Activated CD8-positive, alpha-beta memory T cell treated with anti-CD3 and anti-CD28 coated beads for 48 hours (primary cell): ENCODE measurements around the gene CGB1.
"Not testable (repeated sequence)": the region's sequence is repeated elsewhere in the genome, so short reads cannot be mapped to it uniquely, and the experiment has no call there.

Experiments
- DNase-seq, 3 experiments: peaks; one replicate each; pipeline ENCODE4 v3.0.0-alpha.2; 2020; ENCODE audit warnings: low read depth in 2 of 3, low spot score in 2 of 3

Gene CGB1

DNA sequence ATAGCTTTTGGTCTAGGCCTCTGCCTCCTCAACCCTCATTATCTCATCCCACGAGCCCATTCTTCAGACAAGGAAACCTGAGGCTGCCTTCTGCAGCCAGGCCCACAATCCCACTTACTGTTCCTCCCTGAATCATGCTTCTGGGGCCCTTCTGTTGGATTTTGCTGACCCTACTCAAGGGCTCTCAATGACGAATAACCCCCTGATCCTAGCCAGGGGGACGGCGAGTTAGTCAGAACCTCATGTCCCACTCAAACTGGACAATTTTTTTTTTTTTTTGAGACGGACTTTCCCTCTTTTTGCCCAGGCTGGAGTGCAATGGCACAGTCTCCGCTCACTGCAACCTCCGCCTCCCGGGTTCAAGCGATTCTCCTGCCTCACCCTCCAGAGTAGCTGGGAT lies 14.6 kb downstream of the CGB1 start:
- no peak for DNase-seq

DNA sequence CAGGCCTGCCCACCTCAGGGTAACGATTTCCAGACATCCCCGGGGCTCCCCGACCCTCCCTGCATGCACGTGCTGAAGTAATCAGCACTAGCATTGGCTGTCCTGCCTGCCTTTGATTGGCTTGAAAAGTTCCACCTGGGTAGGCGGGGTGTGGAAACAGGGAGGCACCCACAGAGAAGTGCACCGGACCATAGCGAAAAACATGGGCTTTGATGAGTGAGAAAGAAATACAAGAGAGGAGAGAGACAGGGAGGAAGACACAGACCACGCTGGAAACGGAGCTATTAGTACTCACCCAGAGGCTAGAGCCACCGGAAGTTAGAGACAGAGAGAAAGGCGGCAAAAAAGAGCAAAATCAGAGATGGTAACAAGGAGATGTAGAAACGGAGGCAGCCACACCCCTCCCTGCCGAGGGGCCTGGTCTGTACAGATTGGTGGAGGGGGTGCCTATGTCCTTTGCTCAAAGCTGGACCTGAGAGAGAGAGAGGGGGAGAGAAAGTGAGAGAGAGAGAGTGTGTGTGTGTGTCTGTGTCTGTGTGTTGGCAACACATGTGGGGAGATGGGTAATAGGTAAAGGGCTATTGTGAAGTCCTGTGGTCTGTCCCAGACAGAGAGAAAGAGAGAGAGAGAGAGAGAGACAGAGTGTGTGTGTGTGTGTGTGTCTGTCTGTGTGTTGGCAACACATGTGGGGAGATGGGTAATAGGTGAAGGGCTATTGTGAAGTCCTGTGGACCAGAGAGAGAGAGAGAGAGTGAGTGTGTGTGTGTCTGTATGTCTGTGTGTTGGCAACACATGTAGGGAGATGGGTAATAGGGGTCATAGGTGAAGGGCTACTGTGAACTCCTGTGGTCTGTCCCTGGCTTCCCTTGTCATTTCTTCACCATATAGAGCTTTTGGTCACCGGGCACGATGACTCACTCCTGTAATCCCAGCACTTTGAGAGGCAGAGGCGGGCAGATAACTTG lies 15.5 kb downstream of the CGB1 start:
- no peak for DNase-seq

DNA sequence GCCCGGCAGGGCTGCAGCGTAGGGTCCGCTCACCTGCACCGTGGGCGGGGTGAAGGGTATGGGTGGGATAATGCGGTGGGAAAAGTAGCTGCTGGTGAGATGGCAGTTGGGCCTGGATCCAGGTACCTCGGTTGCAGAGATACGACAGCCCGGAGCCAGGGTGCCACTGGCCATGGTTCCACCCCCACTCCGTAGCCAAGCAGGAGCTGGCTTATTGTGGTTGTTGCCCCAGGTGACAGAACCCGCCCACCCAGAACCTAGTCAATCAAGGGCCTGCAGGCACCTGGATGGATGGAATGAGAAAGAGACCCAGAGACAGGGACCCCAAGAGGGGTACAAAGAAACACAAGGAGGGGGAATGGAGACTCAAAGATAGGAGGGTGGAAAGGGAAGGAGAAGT lies 16.4 kb downstream of the CGB1 start:
- DNase-seq, result no peak

DNA sequence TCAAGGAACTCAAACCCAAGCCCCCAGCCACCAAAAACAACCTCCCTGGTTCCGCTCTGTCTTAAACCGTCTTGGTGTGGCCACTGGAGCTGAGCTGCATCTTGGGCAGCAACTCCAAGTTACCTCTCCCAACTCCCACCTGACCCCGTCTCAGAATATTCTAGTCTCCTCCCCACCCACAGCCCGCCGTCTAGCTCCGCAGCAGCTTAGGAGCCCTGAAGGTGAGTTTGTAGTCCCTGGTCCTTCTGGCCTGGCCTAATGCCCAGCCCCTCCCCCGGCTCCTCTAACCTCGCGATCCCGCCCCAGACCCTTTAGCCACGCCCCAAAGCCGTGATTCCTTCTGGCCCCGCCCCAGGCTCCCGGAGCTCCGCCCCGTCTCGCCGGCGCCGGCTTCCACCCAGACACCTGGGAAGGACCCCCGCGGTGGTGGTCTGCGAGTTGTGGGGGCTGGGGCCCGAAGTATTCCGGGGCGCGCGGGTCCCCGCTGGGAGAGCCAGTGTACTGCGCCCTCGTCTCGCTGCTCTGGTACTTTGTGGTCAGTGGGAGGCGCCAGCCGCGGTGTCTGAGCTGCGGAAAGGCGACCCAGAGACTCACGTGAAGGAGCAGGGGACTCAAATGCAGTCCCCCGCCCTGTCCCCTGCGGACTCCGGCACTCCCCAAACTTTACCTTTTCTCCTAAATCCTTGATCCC lies 17.3 kb downstream of the CGB1 start:
- no peak for DNase-seq

DNA sequence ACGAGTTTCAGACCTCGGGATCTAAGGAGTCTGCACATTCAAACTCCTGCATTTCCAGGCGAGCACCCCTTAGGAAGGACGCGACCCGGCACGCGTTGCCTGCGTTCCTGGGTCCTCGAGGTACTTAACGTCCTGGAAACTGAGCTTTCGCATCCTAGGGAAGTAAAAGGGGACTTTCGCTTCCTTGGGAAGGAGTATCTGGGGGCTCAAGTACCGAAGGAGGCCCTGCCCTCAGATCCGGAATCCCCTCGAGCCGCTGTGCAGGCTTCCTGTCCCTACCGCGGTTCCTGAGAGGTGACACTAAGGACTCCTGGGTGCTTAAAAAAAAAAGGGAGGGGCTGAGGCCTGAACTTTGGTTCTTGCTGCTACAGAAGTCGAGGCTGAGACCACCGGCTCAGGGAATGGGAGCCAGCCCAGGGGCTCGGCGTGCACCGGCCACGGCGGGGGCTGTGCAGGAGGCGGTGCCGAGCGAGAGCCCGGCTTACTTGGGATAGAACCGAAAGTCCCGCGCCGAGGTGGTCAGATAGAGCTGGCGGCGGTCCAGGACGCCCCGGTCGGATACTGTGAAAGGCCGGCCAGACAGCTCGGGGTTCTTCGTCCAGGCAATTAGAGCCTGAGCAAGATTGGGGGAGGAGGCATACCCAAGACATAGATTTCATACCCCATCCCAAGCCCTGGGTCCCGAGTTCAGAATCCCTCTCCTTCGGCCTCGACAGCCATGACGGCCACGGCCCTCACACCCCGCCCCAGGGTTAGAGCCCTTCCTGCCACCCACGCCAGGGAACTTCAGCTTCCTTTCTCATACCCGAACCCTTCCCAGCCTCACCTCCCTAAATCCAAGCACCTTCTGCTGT lies 18.1 kb downstream of the CGB1 start:
- DNase-seq, result not testable (repeated sequence)

DNA sequence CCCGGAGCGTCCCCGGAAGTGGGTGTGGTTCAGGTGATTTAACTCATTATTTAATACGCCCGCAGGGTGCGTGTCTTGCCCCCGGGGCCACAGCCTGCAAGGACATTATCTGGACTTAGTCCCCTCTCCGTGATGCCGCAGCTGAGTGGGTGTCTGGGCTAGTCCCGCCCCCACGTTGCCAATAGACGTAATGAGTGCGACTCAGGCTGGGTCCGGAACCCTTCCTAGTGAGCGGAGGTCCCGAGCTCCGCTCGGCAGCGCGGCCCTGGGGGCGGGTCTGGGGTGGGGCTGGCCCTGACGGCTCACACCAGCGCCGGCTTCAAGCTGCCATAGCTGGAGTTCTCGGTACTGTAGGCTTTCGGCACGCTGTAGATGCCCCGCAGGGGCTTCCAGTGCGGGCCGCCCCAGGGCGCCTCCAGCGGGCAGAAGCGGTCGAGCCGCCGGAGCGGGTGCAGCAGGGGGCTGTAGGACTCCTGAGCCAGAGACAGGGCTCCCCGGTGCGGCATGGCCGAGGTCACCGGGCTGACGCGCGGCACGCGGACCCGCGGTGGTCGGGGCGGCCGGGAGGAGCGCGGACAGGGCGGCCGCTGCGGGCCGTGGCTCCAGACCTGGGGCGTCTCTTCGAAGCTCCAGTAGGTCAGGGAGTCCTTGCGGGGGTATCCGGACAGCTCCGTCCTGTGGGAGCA lies 18.9 kb downstream of the CGB1 start:
- peak in 1 of 3 experiments; percentile 35 for DNase-seq

DNA sequence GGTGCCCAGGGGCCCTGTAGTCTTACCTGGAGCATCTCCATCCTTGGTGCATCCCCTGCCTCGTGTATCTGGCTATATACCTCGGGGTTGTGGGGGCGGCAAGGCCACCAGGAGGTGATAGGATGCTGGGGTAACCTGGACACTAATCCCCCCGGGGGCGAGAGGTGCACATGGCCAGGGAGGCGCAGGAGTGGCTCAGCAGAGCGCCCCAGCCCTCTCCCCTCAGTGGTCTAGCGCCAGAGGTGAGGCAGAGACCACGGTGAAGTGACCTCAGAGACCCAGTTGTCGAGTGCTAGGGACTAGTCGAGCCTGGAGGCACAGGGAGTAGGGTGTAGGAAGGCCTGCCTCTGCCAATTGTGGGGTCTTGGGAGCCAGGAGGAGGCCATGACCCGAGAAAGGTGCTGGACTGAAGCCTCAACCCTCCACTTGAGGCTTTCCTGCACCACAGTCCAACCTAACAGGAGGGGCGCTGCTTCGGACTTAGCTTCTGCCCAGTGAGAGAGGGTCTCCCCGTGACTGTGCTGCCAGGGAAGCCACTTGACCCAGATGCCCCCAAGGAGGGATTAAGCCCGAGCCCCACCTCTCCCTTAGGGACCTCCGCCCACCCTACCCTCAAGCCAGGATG lies 19.5 kb downstream of the CGB1 start, which contains the start of gene LHB:
TSS of gene LHB (minus strand) at position 51 of the 625 bp plus-strand sequence. CDS start at position 41, 10 bp downstream.
- DNase-seq, result no peak

DNA sequence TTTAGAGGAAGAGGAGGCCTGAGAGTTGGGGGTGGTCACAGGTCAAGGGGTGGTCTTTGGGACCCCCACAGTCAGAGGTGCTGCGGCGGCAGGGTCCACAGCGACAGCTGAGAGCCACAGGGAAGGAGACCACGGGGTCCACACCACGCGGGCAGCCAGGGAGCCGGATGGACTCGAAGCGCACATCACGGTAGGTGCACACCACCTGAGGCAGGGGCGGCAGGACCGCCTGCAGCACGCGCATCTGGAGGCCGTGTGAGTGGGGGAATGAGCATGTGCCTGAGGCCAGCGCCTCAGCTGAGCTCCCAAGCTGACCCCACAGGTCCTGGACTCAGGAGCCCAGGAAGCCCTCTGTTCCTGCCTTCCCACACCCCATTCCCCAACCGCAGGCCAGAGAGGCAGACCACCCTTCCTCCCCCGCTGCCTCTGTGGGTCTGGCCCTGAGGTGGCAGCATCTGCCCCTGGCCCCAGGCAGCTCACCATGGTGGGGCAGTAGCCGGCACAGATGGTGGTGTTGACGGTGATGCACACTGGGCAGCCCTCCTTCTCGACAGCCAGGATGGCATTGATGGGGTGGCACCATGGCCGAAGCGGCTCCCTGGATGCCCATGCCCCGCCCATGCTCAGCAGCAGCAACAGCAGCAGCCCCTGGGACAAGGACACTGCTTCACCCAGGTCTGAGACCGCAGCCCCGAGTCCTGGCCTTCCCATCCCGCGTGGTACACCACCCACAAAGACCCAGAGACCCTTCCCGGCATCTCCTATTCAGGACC lies 20.4 kb downstream of the CGB1 start:
- DNase-seq, result no peak

DNA sequence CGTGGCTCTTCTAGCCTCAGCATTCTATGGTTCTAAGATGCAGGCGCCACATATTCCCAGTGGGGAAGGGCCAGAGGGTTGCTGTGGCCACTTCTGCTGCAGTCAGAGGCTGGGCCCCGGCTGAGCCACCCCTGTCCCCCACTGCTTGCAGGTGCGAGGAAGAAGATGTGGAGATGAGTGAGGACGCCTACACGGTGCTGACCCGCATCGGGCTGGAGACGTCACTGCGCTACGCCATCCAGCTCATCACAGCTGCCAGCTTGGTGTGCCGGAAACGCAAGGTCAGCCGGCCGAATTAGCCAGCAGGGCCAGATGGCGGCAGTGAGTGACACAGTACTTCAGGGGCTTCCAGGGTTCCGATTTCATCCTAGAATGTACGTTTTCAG lies 21.8 kb downstream of the CGB1 start:
- no peak for DNase-seq

DNA sequence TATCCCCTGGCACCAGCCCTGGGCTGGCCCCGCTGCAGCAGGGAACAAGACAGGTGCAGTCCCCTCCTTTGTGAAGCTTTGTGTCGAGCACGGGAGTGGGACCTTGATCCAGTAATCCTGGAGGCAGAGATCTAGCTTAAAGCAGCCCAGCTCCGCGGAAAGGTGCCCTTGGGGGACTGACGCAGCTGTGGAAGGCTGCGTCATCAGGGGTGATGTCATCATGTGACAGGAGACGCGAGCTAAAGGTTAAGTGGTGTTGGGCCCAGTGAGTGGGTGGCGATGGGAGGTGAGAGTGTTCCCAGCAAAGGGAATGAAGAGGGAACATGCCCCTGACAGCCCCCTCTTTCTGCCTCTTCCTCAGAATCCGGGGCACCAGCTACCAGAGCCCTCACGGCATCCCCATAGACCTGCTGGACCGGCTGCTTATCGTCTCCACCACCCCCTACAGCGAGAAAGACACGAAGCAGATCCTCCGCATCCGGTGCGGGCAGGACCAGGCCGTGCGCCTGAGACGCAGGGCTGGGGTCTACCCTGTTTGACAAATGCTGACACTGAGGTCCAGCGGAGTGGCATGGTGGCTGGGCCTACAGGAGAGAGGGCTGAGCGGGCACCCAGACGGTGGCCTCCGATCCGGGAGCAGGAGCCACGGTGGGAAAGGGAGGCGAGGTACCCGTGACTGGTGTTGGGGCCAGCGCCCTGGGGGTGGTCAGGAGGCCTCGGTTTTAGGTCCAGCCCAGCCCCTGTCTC lies 22.4 kb downstream of the CGB1 start:
- DNase-seq, result no peak

DNA sequence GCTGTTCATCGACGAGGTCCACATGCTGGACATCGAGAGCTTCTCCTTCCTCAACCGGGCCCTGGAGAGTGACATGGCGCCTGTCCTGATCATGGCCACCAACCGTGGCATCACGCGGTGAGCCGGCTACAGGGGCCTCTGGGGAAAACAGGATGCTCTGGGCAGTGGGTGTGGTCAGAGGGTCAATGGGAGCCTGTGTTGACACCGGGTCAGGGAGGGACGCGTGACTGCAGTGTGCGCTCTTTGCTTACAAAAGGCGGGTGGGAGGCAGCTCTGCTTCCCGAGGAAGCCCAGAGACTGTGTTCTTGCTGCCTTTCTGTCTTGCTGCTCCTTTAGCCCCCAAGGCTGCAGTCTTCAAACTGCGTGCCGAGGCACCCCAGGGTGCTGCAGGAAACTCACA lies 25.5 kb downstream of the CGB1 start:
- DNase-seq, result no peak

DNA sequence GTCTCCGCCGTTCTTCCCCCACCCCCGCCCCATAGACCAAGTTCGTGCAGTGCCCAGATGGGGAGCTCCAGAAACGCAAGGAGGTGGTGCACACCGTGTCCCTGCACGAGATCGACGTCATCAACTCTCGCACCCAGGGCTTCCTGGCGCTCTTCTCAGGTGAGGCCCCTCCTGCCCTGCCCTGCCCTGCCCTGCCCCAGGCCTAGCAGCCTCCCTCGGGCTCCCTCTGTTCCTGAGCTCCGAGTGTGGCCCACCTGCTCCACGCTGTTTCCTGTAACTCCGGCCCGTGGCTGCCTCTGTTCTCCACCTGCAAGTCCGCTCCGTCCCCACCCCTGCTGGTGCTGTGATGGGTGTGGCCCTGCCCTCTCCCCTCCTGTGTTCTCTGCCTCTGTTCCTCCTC lies 26.2 kb downstream of the CGB1 start:
- no peak for DNase-seq

DNA sequence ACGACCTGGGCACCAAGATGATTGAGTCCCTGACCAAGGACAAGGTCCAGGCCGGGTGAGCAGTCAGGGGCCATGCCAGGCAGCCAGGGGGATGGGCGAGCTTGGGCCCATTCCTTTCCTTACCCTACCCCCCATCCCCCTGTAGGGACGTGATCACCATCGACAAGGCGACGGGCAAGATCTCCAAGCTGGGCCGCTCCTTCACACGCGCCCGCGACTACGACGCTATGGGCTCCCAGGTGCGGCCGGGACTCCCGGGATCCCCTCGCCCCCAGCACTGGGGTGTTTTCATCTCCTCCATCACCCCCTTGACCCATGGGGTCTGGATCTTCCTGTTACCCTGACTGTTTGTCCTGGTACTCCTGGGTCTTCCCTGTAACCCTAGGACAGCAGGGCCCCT lies 26.9 kb downstream of the CGB1 start:
- DNase-seq, result no peak

DNA sequence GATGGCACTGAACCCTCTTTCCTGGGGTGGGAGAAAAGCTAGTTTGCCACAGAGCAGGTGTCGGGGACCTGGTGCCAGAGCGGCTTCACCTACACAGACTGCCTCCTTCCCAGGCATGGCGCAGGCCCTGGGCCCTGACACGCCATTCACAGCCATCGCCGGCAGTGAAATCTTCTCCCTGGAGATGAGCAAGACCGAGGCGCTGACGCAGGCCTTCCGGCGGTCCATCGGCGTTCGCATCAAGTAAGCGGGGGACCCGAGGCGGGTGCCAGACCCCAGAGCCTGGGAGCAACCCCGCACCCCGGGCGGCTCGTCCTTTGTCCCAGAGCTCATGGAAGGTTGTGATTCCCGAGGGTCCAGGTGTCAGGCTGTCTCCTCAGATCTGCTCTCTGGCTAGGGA lies 29.8 kb downstream of the CGB1 start:
- DNase-seq, result no peak

DNA sequence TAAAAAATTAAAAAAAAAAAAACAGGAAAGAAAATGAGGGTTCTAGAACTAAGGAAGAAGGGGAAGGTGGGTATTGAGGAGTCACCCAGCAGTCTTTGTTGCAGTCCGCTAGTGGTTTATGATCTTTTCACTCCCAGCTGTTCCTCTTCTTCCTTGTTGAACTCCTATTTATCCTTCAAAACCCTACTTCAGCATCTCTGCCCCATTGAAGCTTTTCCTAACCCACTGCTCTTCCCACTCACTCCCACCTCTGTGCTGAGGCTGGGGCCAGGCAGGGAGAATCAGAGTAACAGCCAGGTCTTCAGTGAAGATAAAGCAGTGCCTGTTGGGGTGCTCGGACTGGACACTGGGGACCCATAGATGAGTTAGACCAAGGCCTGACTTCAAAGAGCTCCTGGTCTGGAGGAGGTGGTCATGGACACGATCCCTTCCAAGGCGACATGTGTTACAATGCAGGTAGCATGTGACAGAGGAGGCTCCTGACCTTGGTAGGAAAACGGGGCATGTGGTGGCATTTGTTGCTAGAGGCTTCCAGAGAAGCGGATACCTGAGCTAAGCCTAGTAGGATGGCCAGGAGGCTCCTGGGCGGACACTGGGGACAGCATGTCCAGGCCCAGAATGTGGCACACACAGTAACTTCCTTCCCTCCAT lies 31.6 kb downstream of the CGB1 start:
- DNase-seq, result no peak

DNA sequence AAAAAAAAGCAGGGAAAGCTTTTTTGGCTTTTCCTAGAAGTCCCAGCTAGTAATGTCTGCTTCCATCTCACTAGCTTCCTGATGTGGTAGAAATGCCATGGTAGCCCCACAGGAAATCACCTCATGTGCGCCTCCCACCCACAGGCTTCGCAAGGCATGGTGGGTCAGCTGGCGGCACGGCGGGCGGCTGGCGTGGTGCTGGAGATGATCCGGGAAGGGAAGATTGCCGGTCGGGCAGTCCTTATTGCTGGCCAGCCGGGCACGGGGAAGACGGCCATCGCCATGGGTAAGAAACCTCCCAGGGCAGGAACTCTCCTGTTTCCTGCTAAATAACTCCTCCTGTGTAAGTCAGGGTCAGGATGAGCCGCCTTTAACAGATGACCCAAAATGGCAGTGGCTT lies 32.6 kb downstream of the CGB1 start:
- DNase-seq, result no peak

DNA sequence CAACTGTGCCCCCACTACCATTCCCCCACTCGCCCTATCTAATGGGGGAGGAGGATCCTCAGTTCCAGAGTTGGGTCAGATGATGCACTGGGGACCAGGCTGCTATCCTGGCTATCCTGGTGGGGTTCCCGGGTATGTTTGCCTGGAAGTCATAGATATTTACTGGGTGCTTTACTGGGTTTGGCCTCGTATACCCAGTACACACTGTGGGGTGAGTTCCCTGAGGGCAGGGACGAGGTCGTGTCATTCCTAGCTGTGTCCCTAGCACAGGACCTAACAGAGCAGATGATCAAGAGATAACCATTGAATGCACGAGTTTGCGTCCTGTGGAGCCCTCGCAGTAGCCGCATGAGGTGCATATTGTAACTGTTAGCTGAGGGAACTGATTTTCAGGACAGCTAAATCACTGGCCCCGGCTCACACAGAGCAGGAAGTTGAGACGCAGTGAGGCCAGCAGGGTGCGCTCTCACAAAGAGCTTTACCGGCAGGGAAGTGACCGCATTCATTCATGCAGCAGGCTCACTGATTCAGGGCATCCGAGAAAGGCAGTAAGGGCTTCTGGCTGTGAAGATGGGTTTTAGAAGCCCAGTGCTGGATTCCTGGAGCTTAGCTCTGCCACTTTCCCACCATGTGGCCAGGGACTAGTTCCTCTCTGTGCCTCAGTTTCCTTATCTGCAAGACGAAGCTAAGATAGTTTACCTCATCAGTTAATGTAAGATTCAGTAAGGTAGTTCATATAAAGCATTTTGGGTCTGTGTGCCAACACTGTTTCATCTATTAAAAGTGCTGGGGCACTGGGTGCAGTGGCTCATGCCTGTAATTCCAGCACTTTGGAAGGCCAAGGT lies 37.0 kb downstream of the CGB1 start:
- DNase-seq, result peak in 1 of 3 experiments; percentile 49
